GM12873 (cell line): ENCODE results near the gene PGBD1.

Source experiments
- TF ChIP-seq, protein P1 (sequence below): IDR thresholded peaks from 2 replicates; pipeline ENCODE4 v1.5.1; 2012; ENCODE audit warnings: low read depth, mild to moderate bottlenecking, moderate library complexity, low read length, control low read depth; ENCODE audit not compliant: insufficient read depth; ENCODE audit errors: missing control alignments

Gene PGBD1

GRCh38 chr6:28336284-28337120, 55.1 kb downstream of the PGBD1 start:
- TF ChIP-seq, protein P1, sequence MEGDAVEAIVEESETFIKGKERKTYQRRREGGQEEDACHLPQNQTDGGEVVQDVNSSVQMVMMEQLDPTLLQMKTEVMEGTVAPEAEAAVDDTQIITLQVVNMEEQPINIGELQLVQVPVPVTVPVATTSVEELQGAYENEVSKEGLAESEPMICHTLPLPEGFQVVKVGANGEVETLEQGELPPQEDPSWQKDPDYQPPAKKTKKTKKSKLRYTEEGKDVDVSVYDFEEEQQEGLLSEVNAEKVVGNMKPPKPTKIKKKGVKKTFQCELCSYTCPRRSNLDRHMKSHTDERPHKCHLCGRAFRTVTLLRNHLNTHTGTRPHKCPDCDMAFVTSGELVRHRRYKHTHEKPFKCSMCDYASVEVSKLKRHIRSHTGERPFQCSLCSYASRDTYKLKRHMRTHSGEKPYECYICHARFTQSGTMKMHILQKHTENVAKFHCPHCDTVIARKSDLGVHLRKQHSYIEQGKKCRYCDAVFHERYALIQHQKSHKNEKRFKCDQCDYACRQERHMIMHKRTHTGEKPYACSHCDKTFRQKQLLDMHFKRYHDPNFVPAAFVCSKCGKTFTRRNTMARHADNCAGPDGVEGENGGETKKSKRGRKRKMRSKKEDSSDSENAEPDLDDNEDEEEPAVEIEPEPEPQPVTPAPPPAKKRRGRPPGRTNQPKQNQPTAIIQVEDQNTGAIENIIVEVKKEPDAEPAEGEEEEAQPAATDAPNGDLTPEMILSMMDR: no peak

- TF ChIP-seq, protein P1: no peak
These were observed 55.7 kb downstream of the PGBD1 start for GRCh38 chr6:28337121-28337520.

- TF ChIP-seq, protein P1: no peak
These were observed 59.1 kb downstream of the PGBD1 start for GRCh38 chr6:28340310-28341095.

DNA sequence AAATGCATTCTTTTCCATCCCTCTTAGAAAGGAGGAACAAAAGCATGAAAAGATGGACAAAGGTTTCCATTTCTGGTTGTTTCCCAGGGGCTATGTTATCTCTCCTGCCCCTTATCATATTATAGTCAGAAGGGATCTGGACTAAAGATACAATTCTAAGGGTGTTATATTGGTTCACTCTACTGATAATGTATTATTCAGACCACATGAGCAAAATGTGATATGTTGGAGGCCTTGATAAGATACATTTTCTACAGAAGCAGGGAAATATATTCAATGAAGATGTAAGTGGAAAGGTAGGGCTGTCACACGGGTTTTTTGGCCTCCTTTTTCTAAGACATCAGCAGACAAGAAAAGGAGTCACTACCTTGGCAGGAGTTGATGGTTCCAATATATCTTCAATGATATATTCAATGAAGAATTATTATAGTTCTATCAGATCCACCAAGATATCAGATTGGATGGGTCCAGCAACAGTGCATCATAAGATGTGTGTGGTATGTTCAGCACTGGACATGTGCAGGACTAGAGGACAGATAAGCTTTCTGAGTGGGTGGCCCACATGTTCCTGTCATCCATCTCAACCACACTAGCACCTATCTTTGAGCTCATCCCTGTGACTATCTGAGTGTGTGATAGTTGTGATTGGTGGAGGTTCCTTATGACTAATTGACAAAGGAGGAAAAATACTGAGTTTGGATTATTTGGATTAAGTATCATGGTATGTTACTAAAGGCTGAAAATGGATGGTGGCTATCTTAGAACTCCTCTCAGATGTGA, 62.7 kb downstream of the PGBD1 start:
- TF ChIP-seq, protein P1: no peak

- TF ChIP-seq, protein P1: no peak
These were observed 63.8 kb downstream of the PGBD1 start for GRCh38 chr6:28345201-28345600.

GRCh38 chr6:28347119-28347518, 65.7 kb downstream of the PGBD1 start:
- TF ChIP-seq, protein P1: no peak
